Memory B cell (primary cell): ENCODE data around the gene RCBTB1.

ENCODE experiments used
- ATAC-seq: fragments of 150-1000 bp; cut with Tn5 transposase; 2 replicates; pipeline ENCODE4 v1.10.0; 2021; ENCODE audit warnings: low read depth, mild to moderate bottlenecking, moderate library complexity
- DNase-seq, 2 donors: peaks; one replicate each; pipeline ENCODE4 v3.0.0; 2022; ENCODE audit warnings: low spot score in 2 of 2
- H3K27ac Mint-ChIP-seq: one replicate; pipeline ENCODE4 v1.8.0; 2022; ENCODE audit warnings: mild to moderate bottlenecking, moderate library complexity, mixed read lengths
- H3K27me3 Mint-ChIP-seq: one replicate; pipeline ENCODE4 v1.8.0; 2022; ENCODE audit warnings: mixed read lengths
- H3K36me3 Mint-ChIP-seq: one replicate; pipeline ENCODE4 v1.8.0; 2022; ENCODE audit warnings: mild to moderate bottlenecking, mixed read lengths
- H3K4me1 Mint-ChIP-seq: one replicate; pipeline ENCODE4 v1.8.0; 2022; ENCODE audit warnings: mixed read lengths
- H3K4me3 Mint-ChIP-seq: one replicate; pipeline ENCODE4 v1.8.0; 2022; ENCODE audit warnings: mild to moderate bottlenecking, moderate library complexity, mixed read lengths
- H3K9me3 Mint-ChIP-seq: one replicate; pipeline ENCODE4 v1.8.0; 2022; ENCODE audit warnings: mixed read lengths

Gene RCBTB1

DNA sequence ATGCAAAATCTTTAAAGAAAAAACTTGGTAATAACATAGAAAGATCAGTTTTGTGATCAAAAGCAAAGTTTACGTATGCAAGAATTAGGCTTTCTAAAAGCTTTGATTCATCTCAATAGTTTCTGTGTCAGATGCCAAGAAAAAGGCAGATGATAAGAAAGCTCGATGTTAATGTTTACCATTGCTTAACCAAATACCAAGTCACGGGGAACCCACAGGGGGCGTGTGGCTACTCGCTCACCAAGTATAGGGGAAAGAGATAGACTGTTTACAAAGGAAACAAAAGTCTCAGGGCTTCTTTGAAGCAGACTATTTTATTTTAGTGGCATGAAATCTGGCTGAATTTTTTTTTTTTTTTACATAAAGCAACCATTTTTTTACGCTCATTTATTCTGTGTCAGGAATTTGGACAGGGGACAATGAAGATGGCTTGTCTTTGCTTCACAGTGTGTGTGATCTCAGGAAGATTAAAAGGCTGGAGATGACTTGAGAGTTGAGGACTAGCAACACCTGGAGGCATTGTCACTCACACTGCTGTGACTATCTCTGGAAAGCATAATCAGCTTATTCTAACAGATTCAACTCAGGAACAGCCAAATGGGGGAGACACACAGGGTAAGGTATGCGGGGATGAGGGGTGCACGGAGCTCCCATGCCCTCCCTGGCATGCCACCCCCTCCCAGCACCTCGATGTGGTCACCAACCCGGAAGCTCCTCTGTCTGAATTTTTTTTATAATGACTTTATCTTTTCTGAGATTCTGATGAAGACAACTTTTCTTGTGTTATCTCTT is 24.9 kb downstream of the RCBTB1 start:
- H3K36me3 Mint-ChIP-seq = peaks cover 30% of the 10 kb centered on the region
- ATAC-seq (no peak), DNase-seq (no peak)
- H3K4me1 Mint-ChIP-seq = peaks cover 2% of the 10 kb centered on the region
- no peaks in the 10 kb centered on the region for H3K27me3 Mint-ChIP-seq
- H3K27ac Mint-ChIP-seq = peak overlapping the region; percentile 50
- H3K9me3 Mint-ChIP-seq = no peaks in the 10 kb centered on the region
- no peak overlapping the region for H3K4me3 Mint-ChIP-seq

DNA sequence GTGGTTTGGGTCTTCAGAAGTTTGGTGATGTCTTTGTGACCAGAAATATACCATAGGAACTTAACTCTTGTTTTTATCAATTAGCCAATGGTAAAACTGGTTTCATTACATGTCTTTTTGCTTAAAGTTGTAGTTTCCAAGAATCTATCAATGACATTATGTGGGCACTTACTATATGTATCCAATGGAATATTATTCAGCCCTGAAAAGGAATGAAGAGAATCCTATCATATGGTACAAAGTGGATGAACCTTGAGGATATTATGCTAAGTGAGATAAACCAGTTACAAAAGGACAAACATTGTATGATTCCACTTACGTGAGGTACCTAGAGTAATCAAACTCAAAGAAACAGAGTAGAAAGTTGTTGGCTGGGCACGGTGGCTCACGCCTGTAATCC is 26.4 kb downstream of the RCBTB1 start:
- Mint-ChIP-seq H3K27ac (no peak overlapping the region), H3K27me3 (no peaks in the 10 kb centered on the region), H3K4me1 (peaks cover 2% of the 10 kb centered on the region), H3K9me3 (no peaks in the 10 kb centered on the region), H3K4me3 (no peak overlapping the region), H3K36me3 (peaks cover 29% of the 10 kb centered on the region)
- no peak for DNase-seq
- no peak for ATAC-seq

DNA sequence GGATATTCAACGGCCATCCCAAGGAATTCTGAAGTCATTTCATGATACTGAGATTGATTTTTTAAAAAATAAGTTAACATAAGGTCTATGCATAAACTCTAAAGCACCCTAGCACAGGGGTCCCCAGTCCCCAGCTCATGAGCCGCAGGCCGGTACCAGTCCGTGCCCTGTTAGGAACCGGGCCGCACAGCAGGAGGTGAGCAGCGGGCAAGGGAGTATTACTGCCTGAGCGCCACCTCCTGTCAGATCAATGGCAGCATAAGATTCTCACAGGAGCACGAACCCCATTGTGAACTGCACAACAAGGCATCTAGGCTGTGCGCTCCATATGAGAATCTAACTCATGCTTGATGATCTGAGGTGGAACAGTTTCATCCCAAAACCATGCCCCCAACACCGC is 31.0 kb downstream of the RCBTB1 start:
- peaks cover 29% of the 10 kb centered on the region for H3K36me3 Mint-ChIP-seq
- H3K9me3 Mint-ChIP-seq = no peaks in the 10 kb centered on the region
- H3K27ac Mint-ChIP-seq = no peak overlapping the region
- ATAC-seq (no peak), DNase-seq (no peak)
- H3K27me3 Mint-ChIP-seq = no peaks in the 10 kb centered on the region
- H3K4me3 Mint-ChIP-seq = no peak overlapping the region
- no peaks in the 10 kb centered on the region for H3K4me1 Mint-ChIP-seq

DNA sequence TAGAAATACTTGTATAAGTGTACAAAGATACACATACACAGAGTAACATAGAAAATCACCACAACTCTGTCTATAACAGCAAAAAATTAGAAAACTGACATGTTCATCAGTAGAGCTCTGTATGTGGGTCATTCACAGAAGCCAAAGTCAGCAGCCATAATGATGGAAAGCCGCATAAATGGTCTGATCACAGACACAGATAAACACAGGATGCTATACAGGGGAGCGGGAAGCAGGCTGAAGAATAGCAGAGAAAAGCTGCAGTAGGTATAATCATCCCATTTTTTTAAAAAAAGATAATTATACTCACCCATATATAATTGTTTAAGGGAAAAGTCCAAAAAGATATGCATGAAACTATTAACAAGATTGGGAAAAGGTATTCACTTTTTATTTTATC is 31.5 kb downstream of the RCBTB1 start:
- Mint-ChIP-seq H3K27ac (no peak overlapping the region), H3K9me3 (no peaks in the 10 kb centered on the region), H3K4me1 (no peaks in the 10 kb centered on the region), H3K4me3 (no peak overlapping the region), H3K27me3 (no peaks in the 10 kb centered on the region), H3K36me3 (peaks cover 28% of the 10 kb centered on the region)
- no peak for ATAC-seq
- no peak for DNase-seq

DNA sequence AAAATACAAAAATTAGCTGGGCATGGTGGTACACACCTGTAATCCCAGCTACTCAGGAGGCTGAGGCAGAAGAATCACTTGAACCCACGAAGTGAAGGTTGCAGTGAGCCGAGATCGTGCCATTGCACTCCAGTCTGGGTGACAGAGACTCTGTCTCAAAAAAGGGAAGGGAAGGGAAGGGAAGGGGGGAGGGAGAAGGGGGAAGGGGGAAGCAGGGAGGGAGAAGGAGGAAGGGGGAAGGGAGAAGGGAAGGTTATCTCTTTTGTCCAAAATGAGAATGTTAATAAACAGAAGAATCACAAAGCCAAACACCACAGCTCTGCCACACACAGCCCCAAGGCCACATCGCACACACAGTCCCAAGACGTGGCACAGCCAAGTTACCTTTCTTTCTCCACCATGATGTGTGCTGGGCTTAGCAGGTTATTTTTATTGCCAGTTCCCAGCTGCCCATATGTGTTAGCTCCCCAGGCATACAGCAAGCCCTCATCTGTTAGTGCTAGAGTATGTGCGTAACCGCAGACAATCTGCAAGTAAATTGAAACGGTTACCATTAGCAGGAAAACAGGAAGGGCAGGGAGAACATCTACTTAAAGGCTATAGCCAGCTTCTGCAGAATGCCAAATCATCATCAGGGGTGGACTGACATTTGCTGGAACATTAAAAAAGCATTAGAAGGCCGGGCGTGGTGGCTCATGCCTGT is 34.3 kb downstream of the RCBTB1 start:
- H3K4me3 Mint-ChIP-seq = no peak overlapping the region
- H3K27ac Mint-ChIP-seq = no peak overlapping the region
- H3K36me3 Mint-ChIP-seq = peaks cover 28% of the 10 kb centered on the region
- H3K27me3 Mint-ChIP-seq = no peaks in the 10 kb centered on the region
- H3K4me1 Mint-ChIP-seq = no peaks in the 10 kb centered on the region
- no peaks in the 10 kb centered on the region for H3K9me3 Mint-ChIP-seq
- no peak for ATAC-seq
- DNase-seq = no peak

DNA sequence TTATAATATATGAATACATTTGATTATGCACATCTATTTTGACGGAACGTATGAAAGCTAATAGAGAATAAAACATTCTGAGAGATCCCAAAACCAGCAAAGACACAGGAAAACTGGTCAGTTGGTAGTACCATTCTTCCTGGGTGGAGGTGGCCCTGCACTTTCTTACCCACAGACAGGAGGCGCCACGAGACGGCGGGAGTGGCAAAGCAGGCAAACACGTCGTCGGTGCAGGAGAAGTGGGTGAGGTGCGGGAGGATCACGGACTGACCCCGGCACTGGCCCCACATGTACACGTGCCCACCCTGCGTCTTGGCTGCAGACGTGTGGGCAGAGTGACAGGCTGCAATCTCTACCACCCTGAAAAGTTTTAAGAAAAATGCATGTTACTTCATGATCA is 36.1 kb downstream of the RCBTB1 start:
- Mint-ChIP-seq H3K4me1 (no peaks in the 10 kb centered on the region), H3K27ac (no peak overlapping the region), H3K4me3 (no peak overlapping the region), H3K36me3 (peaks cover 30% of the 10 kb centered on the region), H3K9me3 (no peaks in the 10 kb centered on the region), H3K27me3 (no peaks in the 10 kb centered on the region)
- DNase-seq = no peak
- ATAC-seq = no peak

DNA sequence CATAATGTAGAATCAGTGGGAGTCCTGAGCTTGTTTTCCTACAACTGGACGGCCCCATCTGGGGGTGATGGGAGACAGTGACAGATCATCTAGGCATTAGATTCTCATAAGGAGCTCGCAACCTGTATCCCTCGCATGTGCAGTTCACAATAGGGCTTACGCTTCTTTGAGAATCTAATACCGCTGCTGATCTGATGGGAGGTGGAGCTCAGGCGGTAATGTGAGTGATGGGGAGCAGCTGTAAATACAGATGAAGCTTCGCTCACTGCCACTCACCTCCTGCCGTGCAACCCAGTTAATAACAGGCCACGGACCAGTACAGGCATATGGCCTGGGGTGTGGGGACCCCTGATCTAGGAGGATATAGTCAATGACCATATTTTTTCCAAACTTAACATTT is 38.8 kb downstream of the RCBTB1 start:
- H3K4me3 Mint-ChIP-seq = no peak overlapping the region
- no peaks in the 10 kb centered on the region for H3K9me3 Mint-ChIP-seq
- no peak overlapping the region for H3K27ac Mint-ChIP-seq
- peaks cover 20% of the 10 kb centered on the region for H3K36me3 Mint-ChIP-seq
- ATAC-seq (no peak), DNase-seq (no peak)
- no peaks in the 10 kb centered on the region for H3K27me3 Mint-ChIP-seq
- no peaks in the 10 kb centered on the region for H3K4me1 Mint-ChIP-seq

DNA sequence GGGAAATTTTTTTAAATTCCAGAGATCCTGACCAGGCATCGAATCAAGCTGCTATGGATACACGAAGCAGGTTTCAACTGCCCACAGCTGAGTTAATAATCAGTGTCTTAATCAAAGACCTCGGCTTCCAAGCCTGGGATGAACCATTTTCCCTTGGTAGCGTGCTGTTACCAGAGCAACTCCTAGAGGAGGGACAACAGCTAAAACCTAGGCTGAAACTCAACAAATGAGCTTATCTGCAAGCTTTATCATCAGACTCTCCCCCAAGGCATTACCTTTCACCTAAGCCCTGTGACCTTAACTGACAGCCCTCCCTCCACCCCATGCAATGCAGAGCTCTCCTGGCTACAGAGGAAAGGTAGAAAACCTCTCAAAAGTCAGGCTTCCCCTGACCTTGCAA is 39.7 kb downstream of the RCBTB1 start:
- no peak overlapping the region for H3K27ac Mint-ChIP-seq
- H3K9me3 Mint-ChIP-seq = no peaks in the 10 kb centered on the region
- DNase-seq = no peak
- no peak for ATAC-seq
- no peak overlapping the region for H3K4me3 Mint-ChIP-seq
- peaks cover 19% of the 10 kb centered on the region for H3K36me3 Mint-ChIP-seq
- H3K4me1 Mint-ChIP-seq = no peaks in the 10 kb centered on the region
- H3K27me3 Mint-ChIP-seq = no peaks in the 10 kb centered on the region

DNA sequence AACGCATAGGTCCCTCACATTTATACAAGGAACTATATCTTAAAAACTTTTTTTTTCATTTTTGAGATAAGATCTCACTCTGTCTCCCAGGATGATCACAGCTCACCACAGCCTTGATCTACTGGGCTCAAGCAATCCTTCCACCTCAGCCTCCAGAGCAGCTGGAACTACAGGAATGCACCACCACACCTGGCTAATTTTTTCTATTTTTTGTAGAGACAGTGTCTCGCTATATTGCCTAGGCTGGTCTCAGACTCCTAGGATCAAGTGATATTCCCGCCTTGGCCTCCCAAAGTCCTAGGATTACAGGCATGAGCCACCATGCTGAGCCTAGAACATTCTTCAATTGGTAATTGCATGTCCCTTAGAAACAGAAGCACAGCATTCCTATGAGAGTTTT is 41.7 kb downstream of the RCBTB1 start:
- no peaks in the 10 kb centered on the region for H3K9me3 Mint-ChIP-seq
- H3K27ac Mint-ChIP-seq = no peak overlapping the region
- H3K4me1 Mint-ChIP-seq = peaks cover 7% of the 10 kb centered on the region
- ATAC-seq (no peak), DNase-seq (no peak)
- H3K27me3 Mint-ChIP-seq = no peaks in the 10 kb centered on the region
- peaks cover 21% of the 10 kb centered on the region for H3K36me3 Mint-ChIP-seq
- no peak overlapping the region for H3K4me3 Mint-ChIP-seq

DNA sequence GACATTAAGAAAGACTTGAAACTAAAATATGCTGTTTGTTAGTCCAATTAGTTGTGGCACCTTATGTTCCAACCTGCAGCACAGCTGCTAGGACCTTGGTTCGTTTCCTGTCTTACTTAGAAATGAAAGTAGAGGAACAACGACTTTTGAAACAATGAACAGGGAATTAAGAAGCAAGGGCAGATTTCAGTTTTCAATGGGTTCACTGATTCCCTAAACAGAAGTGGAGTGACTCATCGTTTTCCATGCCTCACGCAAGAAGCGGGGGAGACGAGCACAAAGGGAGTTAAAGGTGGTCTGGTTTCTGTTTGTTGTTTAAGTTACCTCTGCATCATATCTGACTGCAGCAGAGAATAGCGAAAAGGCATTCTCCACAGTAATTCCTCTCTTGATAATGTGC is 44.8 kb downstream of the RCBTB1 start:
- Mint-ChIP-seq H3K4me1 (peaks cover 7% of the 10 kb centered on the region), H3K4me3 (peak overlapping the region; percentile 63), H3K36me3 (peaks cover 22% of the 10 kb centered on the region), H3K27ac (no peak overlapping the region), H3K9me3 (no peaks in the 10 kb centered on the region), H3K27me3 (no peaks in the 10 kb centered on the region)
- ATAC-seq = no peak
- DNase-seq = no peak

DNA sequence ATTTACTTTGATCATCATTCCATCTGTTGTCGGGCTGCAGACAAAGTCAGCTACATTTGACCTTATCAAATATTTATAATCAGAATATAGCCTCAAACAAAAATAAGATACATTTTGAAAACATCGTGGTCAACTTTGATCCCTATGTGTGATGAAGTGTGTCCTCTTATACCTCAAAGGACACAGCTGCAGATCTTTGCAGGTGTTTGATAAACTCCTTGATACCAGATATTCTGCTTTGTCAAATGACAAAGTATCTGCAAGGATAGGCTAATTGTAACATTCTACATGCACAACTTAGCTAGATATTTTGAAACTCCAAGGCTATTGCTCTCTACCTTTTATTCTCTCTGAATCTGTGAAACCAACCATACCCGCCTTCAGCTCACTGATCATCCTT is 45.6 kb downstream of the RCBTB1 start:
- Mint-ChIP-seq H3K4me3 (no peak overlapping the region), H3K9me3 (no peaks in the 10 kb centered on the region), H3K27me3 (no peaks in the 10 kb centered on the region)

DNA sequence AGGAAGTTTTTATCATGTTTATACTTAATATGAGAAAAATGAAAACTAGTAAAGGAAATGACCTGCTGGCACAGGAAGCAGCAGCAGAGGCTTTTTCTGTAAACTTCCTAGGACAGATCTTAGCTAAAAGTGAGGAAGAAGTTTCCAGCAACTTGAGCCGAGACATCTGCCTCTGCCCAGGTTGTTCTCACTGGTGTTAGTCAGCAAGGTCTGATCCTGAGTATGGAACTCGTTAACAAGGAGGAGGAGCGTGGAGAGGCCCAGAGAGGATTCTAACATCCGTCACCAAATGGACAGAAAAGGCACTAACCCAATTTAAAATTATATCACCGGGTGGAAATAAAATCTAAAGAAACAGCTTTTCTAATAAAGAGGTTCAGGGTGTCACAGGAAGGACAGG is 46.0 kb downstream of the RCBTB1 start:
- no peak overlapping the region for H3K27ac Mint-ChIP-seq
- no peak for DNase-seq
- H3K27me3 Mint-ChIP-seq = no peaks in the 10 kb centered on the region
- ATAC-seq = no peak
- no peaks in the 10 kb centered on the region for H3K9me3 Mint-ChIP-seq
- H3K4me3 Mint-ChIP-seq = no peak overlapping the region
- H3K4me1 Mint-ChIP-seq = peaks cover 9% of the 10 kb centered on the region
- peaks cover 24% of the 10 kb centered on the region for H3K36me3 Mint-ChIP-seq

More for the DNA sequence above, 45.6 kb downstream of the RCBTB1 start:
- no peak for DNase-seq
- ATAC-seq = no peak
- peaks cover 7% of the 10 kb centered on the region for H3K4me1 Mint-ChIP-seq
- H3K27ac Mint-ChIP-seq = no peak overlapping the region
- peaks cover 24% of the 10 kb centered on the region for H3K36me3 Mint-ChIP-seq

DNA sequence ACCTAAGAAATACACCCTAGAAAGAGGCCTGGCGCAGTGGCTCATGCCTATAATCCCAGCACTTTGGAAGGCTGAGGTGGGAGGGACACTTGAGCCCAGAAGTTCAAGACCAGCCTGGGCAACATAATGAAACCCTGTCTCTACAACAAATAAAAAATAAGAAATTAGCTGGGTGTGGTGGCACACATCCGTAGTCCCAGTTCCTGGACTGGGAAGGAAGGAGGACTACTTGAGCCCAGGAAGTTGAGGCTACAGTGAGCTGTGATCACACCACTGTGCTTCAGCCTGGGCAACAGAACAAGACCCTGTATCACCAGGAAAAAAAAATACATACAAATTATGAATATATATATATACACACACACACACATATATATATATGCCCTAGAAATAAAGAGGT is 47.0 kb downstream of the RCBTB1 start:
- DNase-seq (no peak), ATAC-seq (no peak)
- no peaks in the 10 kb centered on the region for H3K9me3 Mint-ChIP-seq
- H3K4me1 Mint-ChIP-seq = peaks cover 16% of the 10 kb centered on the region
- no peaks in the 10 kb centered on the region for H3K27me3 Mint-ChIP-seq
- H3K27ac Mint-ChIP-seq = no peak overlapping the region
- no peak overlapping the region for H3K4me3 Mint-ChIP-seq
- H3K36me3 Mint-ChIP-seq = peaks cover 25% of the 10 kb centered on the region

DNA sequence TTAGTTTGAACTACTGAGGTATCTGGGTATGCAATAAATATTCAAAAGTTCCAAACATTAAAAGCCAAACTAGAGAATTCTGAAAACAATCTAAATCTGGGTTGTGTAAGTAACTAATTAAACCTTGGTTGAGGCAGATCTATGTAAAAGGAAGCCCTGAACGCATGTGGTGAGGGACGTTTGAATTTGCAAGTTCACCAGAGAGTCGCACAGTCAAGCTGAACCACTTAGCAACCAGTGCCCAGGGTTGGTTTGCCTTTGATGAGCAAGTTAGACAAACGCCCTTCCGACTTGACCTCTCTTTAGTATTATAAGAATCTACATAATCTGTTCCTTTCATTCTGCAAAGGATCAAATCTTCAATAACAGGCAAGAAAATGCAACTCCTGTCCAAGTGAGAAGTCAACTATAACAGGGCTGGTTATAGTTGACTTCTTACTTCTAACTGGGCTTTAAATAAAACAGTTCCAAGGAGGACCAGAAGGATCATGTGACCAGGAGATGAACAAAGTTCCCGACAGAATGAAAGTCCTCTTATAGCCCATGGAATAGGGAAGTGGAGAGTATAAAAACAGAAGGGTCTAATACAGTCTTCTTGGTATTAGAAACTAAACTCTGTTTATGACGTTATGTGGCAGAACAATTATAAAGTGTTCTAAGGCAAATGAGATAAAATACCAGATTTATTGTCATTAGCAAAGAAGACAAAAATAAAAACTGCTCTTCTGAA is 49.0 kb downstream of the RCBTB1 start:
- peak overlapping the region; percentile 28 for H3K27ac Mint-ChIP-seq
- no peak for ATAC-seq
- peaks cover 27% of the 10 kb centered on the region for H3K4me1 Mint-ChIP-seq

More for the DNA sequence above, 49.0 kb downstream of the RCBTB1 start:
- no peak overlapping the region for H3K4me3 Mint-ChIP-seq
- no peak for DNase-seq
- peaks cover 22% of the 10 kb centered on the region for H3K36me3 Mint-ChIP-seq
- no peaks in the 10 kb centered on the region for H3K9me3 Mint-ChIP-seq
- no peaks in the 10 kb centered on the region for H3K27me3 Mint-ChIP-seq
